ENCODE measurements around the gene GJB6. TPM values are rescaled to one million over a fixed set of nuclear protein-coding genes. Genes with fewer than 3 reads are reported as not detected.

Gene GJB6
- polyA plus RNA-seq, 1 of the 3 experiments (the other 2 are of a cell fraction): not detected

- H3K4me3 ChIP-seq (ENCODE audit: low read depth in 2 of 2, low read length in 1 of 2): no peak overlapping the region
- H4K20me1 ChIP-seq (ENCODE audit: insufficient read depth): no peaks in the 10 kb centered on the region
- no peaks in the 10 kb centered on the region for H3K4me1 ChIP-seq (ENCODE audit: control insufficient read depth in 1 of 2, insufficient read depth in 2 of 2, low read depth in 1 of 2, low read length in 1 of 2)
- no peak overlapping the region for H3K4me2 ChIP-seq
- H3K27ac ChIP-seq (ENCODE audit: low read depth in 2 of 2, low read length in 1 of 2): no peak overlapping the region
- no peaks in the 10 kb centered on the region for H3K9me3 ChIP-seq
- no peaks in the 10 kb centered on the region for H3K36me3 ChIP-seq (replicated peaks in 1 of 2; ENCODE audit: control insufficient read depth in 1 of 2, insufficient read depth in 2 of 2, low read length in 1 of 2)
- ChIA-PET CTCF (no interaction called here), POLR2A (no interaction called here)
- H3F3A ChIP-seq (replicated peaks; ENCODE audit: insufficient read depth): no peaks in the 10 kb centered on the region
- H3K79me2 ChIP-seq (ENCODE audit: insufficient read depth): no peaks in the 10 kb centered on the region
- H3K9ac ChIP-seq: no peak overlapping the region
- no peak for DNase-seq
- WGBS (ENCODE audit: low lambda C conversion rate): 5% methylated on average over 6 of the region's 6 CpGs
- TF ChIP-seq NFIC (IDR thresholded peaks at IDR 0.05; ENCODE audit: borderline replicate concordance): no peak
- no peak for TF ChIP-seq RCOR1 (IDR thresholded peaks at IDR 0.05; ENCODE audit: low read length)
- no peak for TF ChIP-seq TEAD4 (IDR thresholded peaks at IDR 0.05; ENCODE audit: borderline replicate concordance, insufficient read depth)
- no peak for TF ChIP-seq REST (IDR thresholded peaks at IDR 0.05; ENCODE audit: low read depth, low read length)
- no peak for TF ChIP-seq MEF2A (IDR thresholded peaks at IDR 0.05; ENCODE audit: borderline replicate concordance, low read depth)
- no peak for TF ChIP-seq FOSL2 (IDR thresholded peaks at IDR 0.05; ENCODE audit: borderline replicate concordance, low read depth)
- no peak for TF ChIP-seq EZH2phosphoT487 (IDR thresholded peaks at IDR 0.05; ENCODE audit: borderline replicate concordance, low read depth)
- TF ChIP-seq FOXJ3 (CRISPR knock-in tag; IDR thresholded peaks at IDR 0.05): no peak
- no peak for TF ChIP-seq CTCF (IDR thresholded peaks at IDR 0.05)
- TF ChIP-seq TAF1 (IDR thresholded peaks at IDR 0.05; ENCODE audit: borderline replicate concordance, low read depth, low read length): no peak
- TF ChIP-seq SIN3A (IDR thresholded peaks at IDR 0.05; ENCODE audit: borderline replicate concordance, low read depth, low read length): no peak
- no peak for TF ChIP-seq POLR2AphosphoS5 (IDR thresholded peaks at IDR 0.05; ENCODE audit: low read depth, low read length)
- TF ChIP-seq USF1 (IDR thresholded peaks at IDR 0.05; ENCODE audit: borderline replicate concordance, low read depth): no peak
- no peak for TF ChIP-seq RAD21 (IDR thresholded peaks at IDR 0.05; ENCODE audit: low read length)
- TF ChIP-seq GABPA (IDR thresholded peaks at IDR 0.05; ENCODE audit: low read depth): no peak
- no peak for TF ChIP-seq CHD2 (IDR thresholded peaks at IDR 0.05; ENCODE audit: low read length, partially characterized antibody)
- H3K27me3 ChIP-seq (ENCODE audit: insufficient read depth): peaks cover 62% of the 10 kb centered on the region
- no peak overlapping the region for H2AFZ ChIP-seq (ENCODE audit: low read depth)
- H3K9me2 ChIP-seq: no peaks in the 10 kb centered on the region
Measured at GRCh38 chr13:20239748-20240147, 7.6 kb upstream of the GJB6 start.
